ENCODE data around the gene RSAD2. TPM values are rescaled to one million over a fixed set of nuclear protein-coding genes. Genes with fewer than 3 reads are reported as not detected.
A peak's percentile ranks its signal among the peaks of the same experiment; 100 is the strongest.

RSAD2 gene
- not detected in 2 replicates for total RNA-seq
- long read RNA-seq = 0 reads

- no peaks in the 10 kb centered on the region for H3K4me1 Mint-ChIP-seq (ENCODE audit: unreplicated experiment)
- no peak for TF ChIP-seq CTCF (IDR thresholded peaks at IDR 0.05)
- peaks cover 31% of the 10 kb centered on the region for H3K27me3 Mint-ChIP-seq (ENCODE audit: unreplicated experiment)
- H3K9me3 Mint-ChIP-seq (ENCODE audit: unreplicated experiment) = peaks cover 4% of the 10 kb centered on the region
- DNase-seq (ENCODE audit: extremely low spot score, unreplicated experiment) = no peak
- no peak within 1 kb of the TSS for H3K27ac Mint-ChIP-seq (ENCODE audit: unreplicated experiment)
- H3K36me3 Mint-ChIP-seq (ENCODE audit: unreplicated experiment) = no peaks in the 10 kb centered on the region
- peak within 1 kb of the TSS; percentile 4 for H3K4me3 Mint-ChIP-seq (ENCODE audit: unreplicated experiment)
These were observed at the start of gene RSAD2 for GRCh38 chr2:6877402-6878304. Gene RSAD2, plus strand, starts transcription at chr2:6877777. Its CDS starts 24 bp downstream, at chr2:6877801.

GRCh38 chr2:6828299-6828584 is 49.3 kb upstream of the RSAD2 start:
- no peak overlapping the region for H3K27ac Mint-ChIP-seq (ENCODE audit: unreplicated experiment)
- DNase-seq (ENCODE audit: extremely low spot score, unreplicated experiment) = no peak

GRCh38 chr2:6831229-6831628 is 46.3 kb upstream of the RSAD2 start:
- no peak for DNase-seq (ENCODE audit: extremely low spot score, unreplicated experiment)
- peaks cover 9% of the 10 kb centered on the region for H3K4me1 Mint-ChIP-seq (ENCODE audit: unreplicated experiment)

More at GRCh38 chr2:6828299-6828584, 49.3 kb upstream of the RSAD2 start:
- H3K27me3 Mint-ChIP-seq (ENCODE audit: unreplicated experiment) = no peaks in the 10 kb centered on the region
- no peaks in the 10 kb centered on the region for H3K36me3 Mint-ChIP-seq (ENCODE audit: unreplicated experiment)
- no peak overlapping the region for H3K4me3 Mint-ChIP-seq (ENCODE audit: unreplicated experiment)
- peak; percentile 60 for TF ChIP-seq CTCF (IDR thresholded peaks at IDR 0.05)
- peaks cover 9% of the 10 kb centered on the region for H3K4me1 Mint-ChIP-seq (ENCODE audit: unreplicated experiment)
- H3K9me3 Mint-ChIP-seq (ENCODE audit: unreplicated experiment) = peaks cover 10% of the 10 kb centered on the region

GRCh38 chr2:6832596-6833299 is 44.8 kb upstream of the RSAD2 start:
- Mint-ChIP-seq H3K36me3 (ENCODE audit: unreplicated experiment) (no peaks in the 10 kb centered on the region), H3K27me3 (ENCODE audit: unreplicated experiment) (no peaks in the 10 kb centered on the region), H3K27ac (ENCODE audit: unreplicated experiment) (no peak overlapping the region), H3K4me3 (ENCODE audit: unreplicated experiment) (no peak overlapping the region), H3K4me1 (ENCODE audit: unreplicated experiment) (peaks cover 5% of the 10 kb centered on the region), H3K9me3 (ENCODE audit: unreplicated experiment) (peaks cover 26% of the 10 kb centered on the region)
- no peak for DNase-seq (ENCODE audit: extremely low spot score, unreplicated experiment)
- no peak for TF ChIP-seq CTCF (IDR thresholded peaks at IDR 0.05)

More at GRCh38 chr2:6831229-6831628, 46.3 kb upstream of the RSAD2 start:
- H3K27me3 Mint-ChIP-seq (ENCODE audit: unreplicated experiment) = no peaks in the 10 kb centered on the region
- no peak for TF ChIP-seq CTCF (IDR thresholded peaks at IDR 0.05)
- H3K36me3 Mint-ChIP-seq (ENCODE audit: unreplicated experiment) = no peaks in the 10 kb centered on the region
- H3K9me3 Mint-ChIP-seq (ENCODE audit: unreplicated experiment) = peaks cover 26% of the 10 kb centered on the region
- no peak overlapping the region for H3K4me3 Mint-ChIP-seq (ENCODE audit: unreplicated experiment)
- no peak overlapping the region for H3K27ac Mint-ChIP-seq (ENCODE audit: unreplicated experiment)

GRCh38 chr2:6833300-6833604 is 44.3 kb upstream of the RSAD2 start:
- no peak overlapping the region for H3K27ac Mint-ChIP-seq (ENCODE audit: unreplicated experiment)
- H3K36me3 Mint-ChIP-seq (ENCODE audit: unreplicated experiment) = no peaks in the 10 kb centered on the region
- H3K4me1 Mint-ChIP-seq (ENCODE audit: unreplicated experiment) = no peaks in the 10 kb centered on the region
- no peak for DNase-seq (ENCODE audit: extremely low spot score, unreplicated experiment)
- peaks cover 29% of the 10 kb centered on the region for H3K9me3 Mint-ChIP-seq (ENCODE audit: unreplicated experiment)
- H3K4me3 Mint-ChIP-seq (ENCODE audit: unreplicated experiment) = no peak overlapping the region
- H3K27me3 Mint-ChIP-seq (ENCODE audit: unreplicated experiment) = no peaks in the 10 kb centered on the region
- TF ChIP-seq CTCF (IDR thresholded peaks at IDR 0.05) = no peak
